HepG2 (cell line): ENCODE data around the gene PLIN4. TPM values are rescaled to one million over a fixed set of nuclear protein-coding genes. Genes with fewer than 3 reads are reported as not detected.

ENCODE experiments used
- ATM ChIP-seq: fragments of 450-650 bp; IDR thresholded peaks from 2 replicates; pipeline ENCODE4 v1.7.1; 2017; ENCODE audit warnings: mild to moderate bottlenecking, borderline replicate concordance
- GATAD1 ChIP-seq: IDR thresholded peaks from 2 replicates; pipeline ENCODE4 v1.6.1; 2016; ENCODE audit warnings: missing genetic modification reagents, missing compliant biosample characterization
- LBX2 ChIP-seq: sonication (generic); formaldehyde crosslinking; IDR thresholded peaks from 2 replicates; pipeline ENCODE4 v1.5.0; 2020; ENCODE audit warnings: missing genetic modification reagents, mild to moderate bottlenecking, borderline replicate concordance
- MBNL3 ChIP-seq: fragments of 250-450 bp; sonication (Bioruptor Pico); conservative IDR thresholded peaks from 2 replicates; pipeline ENCODE4 v1.8.0; 2022; ENCODE audit warnings: mild to moderate bottlenecking, inconsistent platforms
- MIER2 ChIP-seq: IDR thresholded peaks from 2 replicates; pipeline ENCODE4 v1.6.1; 2016; ENCODE audit warnings: missing biosample characterization, missing genetic modification reagents
- MLLT10 ChIP-seq: sonication (generic); formaldehyde crosslinking; IDR thresholded peaks from 2 replicates; pipeline ENCODE4 v1.4.0; 2020; ENCODE audit warnings: missing genetic modification reagents
- MTF1 ChIP-seq: sonication (generic); formaldehyde crosslinking; IDR thresholded peaks from 2 replicates; pipeline ENCODE4 v1.5.0; 2020; ENCODE audit warnings: missing genetic modification reagents
- NR2F6 ChIP-seq, 2 experiments: IDR thresholded peaks; 2 replicates each; pipeline ENCODE4 v1.6.1; 2016; ENCODE audit warnings: antibody characterized with exemption in 1 of 2, mild to moderate bottlenecking in 1 of 2
- SNAPC4 ChIP-seq: sonication (generic); formaldehyde crosslinking; IDR thresholded peaks from 2 replicates; pipeline ENCODE4 v1.4.0; 2020; ENCODE audit warnings: mild to moderate bottlenecking, missing genetic modification reagents
- SP2 ChIP-seq: sonication (generic); formaldehyde crosslinking; IDR thresholded peaks from 2 replicates; pipeline ENCODE4 v1.5.1; 2020; ENCODE audit warnings: mild to moderate bottlenecking, missing genetic modification reagents
- TEAD2 ChIP-seq: sonication (generic); formaldehyde crosslinking; IDR thresholded peaks from 2 replicates; pipeline ENCODE4 v1.9.0; 2021; ENCODE audit warnings: missing genetic modification reagents
- TRIM22 ChIP-seq: fragments of 450-650 bp; IDR thresholded peaks from 2 replicates; pipeline ENCODE4 v1.6.1; 2017
- ZC3H4 ChIP-seq: sonication (generic); formaldehyde crosslinking; IDR thresholded peaks from 2 replicates; pipeline ENCODE4 v1.4.0; 2020; ENCODE audit warnings: missing genetic modification reagents, borderline replicate concordance
- ZNF136 ChIP-seq: sonication (generic); formaldehyde crosslinking; IDR thresholded peaks from 2 replicates; pipeline ENCODE4 v1.8.1; 2022; ENCODE audit warnings: low read depth, mild to moderate bottlenecking, moderate library complexity, missing genetic modification reagents
- ZNF326 ChIP-seq: sonication (generic); formaldehyde crosslinking; IDR thresholded peaks from 2 replicates; pipeline ENCODE4 v1.4.0; 2020; ENCODE audit warnings: missing genetic modification reagents, borderline replicate concordance
- ZNF687 ChIP-seq: sonication (generic); formaldehyde crosslinking; IDR thresholded peaks from 2 replicates; pipeline ENCODE4 v1.5.1; 2020; ENCODE audit warnings: mild to moderate bottlenecking, missing genetic modification reagents, moderate library complexity
- polyA plus RNA-seq, 8 experiments: library from polyadenylated mRNA; depleted of rRNA in 3 of 8; stranded (reverse) in 7 of 8; unstranded in 1 of 8; fragments of >200 nt; fragmentation: Illumina TruSeq in 4 of 8; extraction: Trizol in 4 of 8; gene quantifications; 2 replicates each; pipeline versions ENCODE4 v1.2.1 to v1.2.3, GENCODE V29; 2011 to 2016; ENCODE audit warnings: low read depth in 4 of 8, missing spikeins in 1 of 8, mixed read lengths in 1 of 8; ENCODE audit not compliant: insufficient read depth in 1 of 8
- total RNA-seq, 5 experiments: library from RNA; depleted of rRNA; stranded (reverse); fragments of >200 nt; fragmentation: Illumina TruSeq; extraction: Trizol; gene quantifications; 2 replicates each; pipeline ENCODE4 v1.2.3, GENCODE V29; 2016; ENCODE audit warnings: low read depth in 1 of 5

PLIN4 gene
- total and polyA plus RNA-seq, 2 of the 13 experiments (the other 11 are each of a cell fraction or from before 2014, with no cell fraction given), result 1.1 to 1.3 TPM

GRCh38 chr19:4534836-4535658, 16.8 kb upstream of the PLIN4 start, which contains the start of gene PLIN5 (continued):
- TF ChIP-seq ZC3H4 (CRISPR knock-in tag) (no peak), ZNF136 (CRISPR knock-in tag) (no peak), ATM (no peak), MIER2 (no peak), SNAPC4 (CRISPR knock-in tag) (no peak), SP2 (CRISPR knock-in tag) (peak; percentile 50; the same call in 1 of the 2 replicates), MBNL3 (CRISPR knock-in tag) (no peak), MTF1 (CRISPR knock-in tag) (no peak), MLLT10 (CRISPR knock-in tag) (no peak), TEAD2 (CRISPR knock-in tag) (no peak), ZNF687 (peak; percentile 82), TRIM22 (no peak), NR2F6 (IDR thresholded peaks at IDR 0.05) (no peak), NR2F6 (CRISPR knock-in tag; IDR thresholded peaks at IDR 0.05) (0 out of 2 replicates have a peak, but pooled peaks have one; percentile 8), ZNF326 (CRISPR knock-in tag) (no peak), LBX2 (CRISPR knock-in tag) (no peak), GATAD1 (CRISPR knock-in tag) (0 out of 2 replicates have a peak, but pooled peaks have one; percentile 30)
